ENCODE data around the gene CDCP1. TPM values are rescaled to one million over a fixed set of nuclear protein-coding genes. Genes with fewer than 3 reads are reported as not detected.
A peak's percentile ranks its signal among the peaks of the same experiment; 100 is the strongest.

CDCP1 gene
- total RNA-seq, 2 experiments from 2014 or later, result 1.7 to 1.8 TPM

GRCh38 chr3:45167011-45167911 lies 21.1 kb upstream of the CDCP1 start:
- ATAC-seq (ENCODE audit: poor library complexity), result peak; percentile 98

GRCh38 chr3:45166321-45166879 lies 20.2 kb upstream of the CDCP1 start:
- CTCF ChIA-PET, result no interaction called here
- DNase-seq (no peak), ATAC-seq (ENCODE audit: poor library complexity) (no peak)
- Mint-ChIP-seq H3K27ac (peak overlapping the region; percentile 81), H3K9me3 (no peaks in the 10 kb centered on the region), H3K36me3 (ENCODE audit: low read depth) (no peaks in the 10 kb centered on the region), H3K4me1 (ENCODE audit: low read depth) (peaks cover 28% of the 10 kb centered on the region), H3K4me3 (no peak overlapping the region), H3K27me3 (no peaks in the 10 kb centered on the region)
- no peaks in the 10 kb centered on the region for H3K27me3 ChIP-seq (ENCODE audit: control insufficient read depth in 1 of 2, insufficient read depth in 2 of 2, low read length in 2 of 2)
- no peak overlapping the region for H3K4me3 ChIP-seq (ENCODE audit: low read length)
- peaks cover 18% of the 10 kb centered on the region for H3K4me1 ChIP-seq (ENCODE audit: insufficient read depth, low read length)
- POLR2A ChIA-PET, result interaction anchor here (0.9 kb wide), 1 partner anchor 21 kb away, joined by 3 read pairs; no protein-coding TSS in a partner anchor
- H3K9me3 ChIP-seq (ENCODE audit: control insufficient read depth in 1 of 2, insufficient read depth in 1 of 2, low read length in 2 of 2), result peaks cover 0 to 5% of the 10 kb centered on the region in 2 experiments
- intact Hi-C loops (cut with DNase I, micrococcal nuclease), result loop anchor here (2.0 to 5.0 kb wide), 4 partner anchors 41 to 130 kb away; no protein-coding TSS in a partner anchor
- no peak for TF ChIP-seq CTCF (IDR thresholded peaks at IDR 0.05)
- peak overlapping the region in 1 of 2 donors; percentile 61 for H3K27ac ChIP-seq (ENCODE audit: low read depth in 1 of 2, low read length in 2 of 2)
- no peaks in the 10 kb centered on the region for H3K36me3 ChIP-seq (ENCODE audit: insufficient read depth, low read length)

More at GRCh38 chr3:45167011-45167911, 21.1 kb upstream of the CDCP1 start:
- CTCF ChIA-PET, result interaction anchor here (1.1 kb wide), 1 partner anchor 43 kb away, joined by 4 read pairs; no protein-coding TSS in a partner anchor
- Mint-ChIP-seq H3K4me1 (ENCODE audit: low read depth) (peaks cover 28% of the 10 kb centered on the region), H3K27ac (peak overlapping the region; percentile 81), H3K36me3 (ENCODE audit: low read depth) (no peaks in the 10 kb centered on the region), H3K27me3 (no peaks in the 10 kb centered on the region), H3K4me3 (peak overlapping the region; percentile 62), H3K9me3 (no peaks in the 10 kb centered on the region)
- Histone ChIP-seq H3K36me3 (ENCODE audit: insufficient read depth, low read length) (no peaks in the 10 kb centered on the region), H3K27ac (ENCODE audit: low read depth in 1 of 2, low read length in 2 of 2) (peak overlapping the region; percentile 36 to 61), H3K27me3 (ENCODE audit: control insufficient read depth in 1 of 2, insufficient read depth in 2 of 2, low read length in 2 of 2) (no peaks in the 10 kb centered on the region), H3K4me3 (ENCODE audit: low read length) (peak overlapping the region; percentile 12), H3K4me1 (ENCODE audit: insufficient read depth, low read length) (peaks cover 18% of the 10 kb centered on the region), H3K9me3 (ENCODE audit: control insufficient read depth in 1 of 2, insufficient read depth in 1 of 2, low read length in 2 of 2) (peaks cover 0 to 5% of the 10 kb centered on the region in 2 experiments)
- TF ChIP-seq CTCF (IDR thresholded peaks at IDR 0.05), result no peak
- POLR2A ChIA-PET, result interaction anchor here (0.6 to 0.9 kb wide), 3 partner anchors 22 to 49 kb away, joined by 3 read pairs; no protein-coding TSS in a partner anchor
- peak; percentile 70 to 91 (median 82) for DNase-seq
- intact Hi-C loops (cut with DNase I, micrococcal nuclease), result loop anchor here (1.0 to 5.0 kb wide), 5 partner anchors 40 to 130 kb away; no protein-coding TSS in a partner anchor

- Histone ChIP-seq H3K36me3 (ENCODE audit: insufficient read depth, low read length) (no peaks in the 10 kb centered on the region), H3K9me3 (ENCODE audit: control insufficient read depth in 1 of 2, insufficient read depth in 1 of 2, low read length in 2 of 2) (peaks cover 0 to 5% of the 10 kb centered on the region in 2 experiments), H3K4me3 (ENCODE audit: low read length) (no peak overlapping the region), H3K27me3 (ENCODE audit: control insufficient read depth in 1 of 2, insufficient read depth in 2 of 2, low read length in 2 of 2) (no peaks in the 10 kb centered on the region), H3K27ac (ENCODE audit: low read depth in 1 of 2, low read length in 2 of 2) (no peak overlapping the region), H3K4me1 (ENCODE audit: insufficient read depth, low read length) (peaks cover 18% of the 10 kb centered on the region)
- ChIA-PET CTCF (no interaction called here), POLR2A (no interaction called here)
- Mint-ChIP-seq H3K36me3 (ENCODE audit: low read depth) (no peaks in the 10 kb centered on the region), H3K4me3 (no peak overlapping the region), H3K4me1 (ENCODE audit: low read depth) (peaks cover 28% of the 10 kb centered on the region), H3K27ac (no peak overlapping the region), H3K9me3 (no peaks in the 10 kb centered on the region), H3K27me3 (no peaks in the 10 kb centered on the region)
- intact Hi-C loops (cut with DNase I, micrococcal nuclease), result loop anchor here (2.0 to 5.0 kb wide), 4 partner anchors 42 to 129 kb away; no protein-coding TSS in a partner anchor
- no peak for DNase-seq
- ATAC-seq (ENCODE audit: poor library complexity), result no peak
- no peak for TF ChIP-seq CTCF (IDR thresholded peaks at IDR 0.05)
These were observed 19.5 kb upstream of the CDCP1 start for GRCh38 chr3:45165497-45166283.
